Ureter (tissue), 1 donor: ENCODE results near the gene HEPN1. TPM values are rescaled to one million over a fixed set of nuclear protein-coding genes. Genes with fewer than 3 reads are reported as not detected.

Experiments used
- DNase-seq: peaks from one replicate; pipeline ENCODE4 v3.0.0-alpha.2; 2020; ENCODE audit warnings: low spot score
- total RNA-seq: library from RNA; stranded (reverse); gene quantifications from one replicate; pipeline ENCODE4 v1.2.4, GENCODE V29; 2023
- donor health status: DM: yes; HTN: yes; CAD: no.

The HEPN1 gene
- total RNA-seq, 1 donor from 2014 or later: not detected

- peak; percentile 26 for DNase-seq
Observed at GRCh38 chr11:124899383-124900145, 19.5 kb upstream of the HEPN1 start.

GRCh38 chr11:124900464-124900863, 18.6 kb upstream of the HEPN1 start:
- DNase-seq: peak; percentile 39

GRCh38 chr11:124902616-124903015, 16.4 kb upstream of the HEPN1 start:
- no peak for DNase-seq

GRCh38 chr11:124915541-124916369, 3.3 kb upstream of the HEPN1 start:
- DNase-seq: no peak

GRCh38 chr11:124916370-124916710, 2.7 kb upstream of the HEPN1 start:
- DNase-seq: no peak

- DNase-seq: no peak
Observed at GRCh38 chr11:124917115-124917637, 1.9 kb upstream of the HEPN1 start.

- DNase-seq: peak; percentile 22
Observed at GRCh38 chr11:124919898-124920297, 848 bp downstream of the HEPN1 start.

GRCh38 chr11:124920356-124920755, 1.3 kb downstream of the HEPN1 start:
- DNase-seq: no peak

GRCh38 chr11:124920870-124921609, 2.0 kb downstream of the HEPN1 start:
- peak; percentile 73 for DNase-seq

- no peak for DNase-seq
Observed at GRCh38 chr11:124922831-124923230, 3.8 kb downstream of the HEPN1 start.

- no peak for DNase-seq
Observed at GRCh38 chr11:124923296-124923695, 4.2 kb downstream of the HEPN1 start.

- no peak for DNase-seq
Observed at GRCh38 chr11:124928942-124929665, 10.1 kb downstream of the HEPN1 start.

- no peak for DNase-seq
Observed at GRCh38 chr11:124930799-124931198, 11.7 kb downstream of the HEPN1 start.

GRCh38 chr11:124934862-124935547, 16.0 kb downstream of the HEPN1 start:
- no peak for DNase-seq

GRCh38 chr11:124935548-124936514, 16.8 kb downstream of the HEPN1 start, which contains the start of gene HEPACAM:
TSS of gene HEPACAM (minus strand) at chr11:124936047. CDS start at chr11:124936006, 41 bp downstream.
- DNase-seq: no peak

GRCh38 chr11:124937336-124937935, 18.4 kb downstream of the HEPN1 start:
- no peak for DNase-seq

- no peak for DNase-seq
Observed at GRCh38 chr11:124938206-124938765, 19.2 kb downstream of the HEPN1 start.

- DNase-seq: no peak
Observed at GRCh38 chr11:124938970-124939369, 19.9 kb downstream of the HEPN1 start.

GRCh38 chr11:124941703-124942102, 22.7 kb downstream of the HEPN1 start:
- no peak for DNase-seq
